Measurements from ENCODE around the gene AGPAT3.

The AGPAT3 gene

DNA sequence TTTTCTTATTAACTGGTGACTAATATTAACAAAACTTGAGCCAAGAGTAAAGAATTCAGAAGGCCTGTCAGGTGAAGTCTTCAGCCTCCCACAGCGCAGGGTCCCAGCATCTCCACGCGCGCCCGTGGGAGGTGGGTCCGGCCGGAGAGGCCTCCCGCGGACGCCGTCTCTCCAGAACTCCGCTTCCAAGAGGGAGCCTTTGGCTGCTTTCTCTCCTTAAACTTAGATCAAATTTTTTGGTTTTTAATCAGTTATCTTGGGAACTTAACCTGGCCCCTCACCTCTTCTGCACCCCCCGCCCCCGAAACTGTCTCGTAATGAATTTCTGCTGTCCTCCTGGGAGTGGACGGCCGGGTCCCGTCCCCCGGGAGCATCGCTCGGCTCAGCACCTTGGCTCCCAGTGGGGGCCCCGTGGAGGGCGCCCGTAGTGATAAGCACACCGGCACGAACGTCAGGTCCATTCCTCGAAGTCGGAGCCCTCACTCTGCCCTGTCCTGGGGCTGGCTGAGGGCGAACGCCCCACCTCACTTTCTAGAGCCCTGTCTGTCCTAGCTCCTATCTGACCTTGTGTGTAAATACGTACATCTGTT lies 117.6 kb downstream of the AGPAT3 start:
- no peak for DNase-seq

GRCh38 chr21:43983390-43983789 lies 118.4 kb downstream of the AGPAT3 start:
- no peak for DNase-seq

- no peak for DNase-seq
Measured at GRCh38 chr21:43983860-43984420, 118.9 kb downstream of the AGPAT3 start.

DNA sequence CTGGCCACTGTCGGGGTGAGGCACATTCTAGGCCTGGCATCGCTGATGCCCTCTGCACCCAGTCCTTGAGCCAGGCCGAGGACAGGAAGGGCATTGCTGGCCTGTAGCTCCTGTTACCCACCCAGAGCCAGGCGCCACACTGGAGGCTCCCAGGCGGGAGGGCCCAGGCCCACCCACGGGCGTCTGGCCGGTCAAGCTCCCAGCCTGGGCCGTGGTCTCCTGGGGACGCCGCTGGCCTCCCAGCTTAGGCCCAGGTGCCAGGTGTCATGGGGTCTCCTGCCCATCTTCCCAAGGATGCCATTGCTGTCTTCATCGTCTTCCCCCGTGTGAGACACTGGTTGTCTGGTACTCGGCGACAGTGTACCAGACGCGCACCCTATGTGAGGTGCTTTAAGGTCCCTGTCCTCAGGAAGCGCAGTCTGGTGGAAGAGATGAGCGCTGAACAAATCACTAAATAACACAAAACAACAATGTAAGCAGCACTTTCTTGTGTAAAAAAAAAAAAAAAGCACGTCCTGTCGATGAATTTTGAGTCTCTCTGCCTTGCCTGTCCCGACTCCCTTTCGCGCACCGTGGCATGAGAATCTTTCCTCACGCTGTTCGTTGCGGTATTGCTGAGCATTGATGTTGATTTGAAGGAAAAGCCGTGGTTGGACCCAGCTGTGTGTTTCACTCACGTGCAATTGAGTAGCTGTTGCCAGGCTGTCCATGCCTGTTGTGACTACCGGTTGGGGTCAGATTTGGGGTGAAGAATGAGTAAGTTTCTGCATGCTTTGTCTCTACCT lies 120.1 kb downstream of the AGPAT3 start:
- no peak for DNase-seq

DNA sequence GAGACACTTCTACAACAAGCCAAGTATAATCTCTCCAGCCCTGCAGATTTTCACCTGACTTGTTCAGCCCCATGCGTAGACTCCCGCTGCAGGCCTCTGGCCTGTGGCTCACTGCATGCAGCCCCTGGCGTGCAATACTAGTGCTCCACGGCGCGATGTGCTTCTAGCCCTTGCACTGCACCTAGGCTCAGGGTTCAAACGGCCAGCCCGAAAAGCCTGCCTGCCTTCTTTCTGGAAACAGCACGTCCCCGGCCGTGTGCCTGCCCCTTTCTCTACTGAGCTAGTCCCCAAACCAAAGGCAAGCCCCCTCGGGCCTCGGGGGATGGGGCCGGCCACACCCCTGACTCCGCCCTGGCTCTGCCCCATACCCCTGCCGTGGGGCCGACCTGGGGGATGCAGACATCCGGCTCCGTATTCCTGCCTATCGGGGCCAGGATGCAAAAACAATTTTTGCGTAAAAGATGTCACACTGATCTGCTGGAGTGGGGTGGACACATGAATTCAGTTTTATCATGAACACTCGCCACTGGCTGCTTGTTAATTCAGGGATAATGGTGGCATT lies 120.7 kb downstream of the AGPAT3 start:
- no peak for DNase-seq

GRCh38 chr21:43986544-43987451 lies 121.8 kb downstream of the AGPAT3 start:
- no peak for DNase-seq

- no peak for DNase-seq
Measured at GRCh38 chr21:43987509-43987908, 122.5 kb downstream of the AGPAT3 start.

DNA sequence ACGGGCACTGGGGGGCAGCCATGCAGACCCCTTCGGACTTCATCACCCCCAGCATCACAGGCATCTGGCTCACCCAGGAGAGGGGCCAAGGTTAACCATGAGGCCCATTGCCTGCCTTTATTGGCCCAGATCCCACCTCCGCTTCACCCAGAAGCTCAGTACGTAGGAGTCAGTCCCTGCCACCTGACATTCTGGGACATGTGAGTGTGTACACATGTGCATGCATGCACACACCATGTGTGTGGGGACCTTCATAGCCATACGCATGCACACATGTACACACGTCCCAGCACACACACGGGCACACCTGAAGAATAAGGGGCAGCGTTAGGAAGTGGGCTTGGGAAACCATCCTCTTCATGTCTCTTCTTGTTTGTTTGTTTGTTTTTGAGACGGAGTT lies 123.0 kb downstream of the AGPAT3 start:
- no peak for DNase-seq

GRCh38 chr21:43988506-43989230 lies 123.6 kb downstream of the AGPAT3 start:
- DNase-seq: no peak

DNA sequence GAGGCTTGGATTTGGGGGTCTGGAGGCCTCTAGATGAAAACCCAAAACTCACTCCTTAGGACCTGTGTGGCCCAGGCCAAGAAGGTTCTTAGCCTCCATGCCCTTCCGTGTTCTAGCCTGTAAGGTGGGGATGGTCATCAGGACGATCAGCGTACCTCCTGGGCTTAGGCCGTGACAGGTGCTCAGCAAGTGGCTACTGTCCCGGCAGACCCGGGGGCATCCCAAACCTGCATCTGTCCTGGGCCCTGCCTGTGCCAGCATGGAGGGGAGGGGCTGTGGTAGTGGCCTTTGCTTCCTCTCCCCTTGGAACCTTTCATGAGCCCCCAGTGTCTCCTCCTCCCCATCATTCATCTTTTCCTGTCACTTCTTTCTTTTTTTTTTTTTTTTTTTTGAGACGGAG lies 124.4 kb downstream of the AGPAT3 start:
- no peak for DNase-seq

DNA sequence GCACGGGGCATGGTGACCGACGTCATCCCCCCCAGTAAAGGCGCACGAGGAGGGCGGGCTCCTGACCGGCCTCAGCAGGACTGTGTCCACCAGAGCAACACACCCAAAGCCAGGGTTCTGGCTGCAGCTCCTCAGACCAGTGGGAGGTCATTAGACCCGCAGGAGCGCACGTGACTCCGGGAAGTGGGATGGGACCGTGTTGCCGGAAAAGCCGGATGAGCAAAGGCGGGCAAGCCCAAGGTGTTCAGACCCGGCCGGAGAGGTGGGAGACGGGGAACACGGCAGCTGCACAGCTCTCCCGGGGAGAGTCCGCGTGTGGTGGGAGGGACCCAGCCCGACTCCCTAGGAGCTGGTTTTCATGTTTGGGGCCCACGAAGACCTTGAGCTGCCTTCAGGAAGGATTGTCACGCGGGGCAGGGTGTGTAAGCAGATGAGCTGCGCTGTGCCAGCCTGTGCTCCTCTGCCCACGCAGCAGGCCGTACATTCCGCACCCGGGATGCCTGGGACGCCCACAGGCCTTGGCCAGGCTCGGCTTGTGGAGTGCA lies 126.5 kb downstream of the AGPAT3 start:
- no peak for DNase-seq

DNA sequence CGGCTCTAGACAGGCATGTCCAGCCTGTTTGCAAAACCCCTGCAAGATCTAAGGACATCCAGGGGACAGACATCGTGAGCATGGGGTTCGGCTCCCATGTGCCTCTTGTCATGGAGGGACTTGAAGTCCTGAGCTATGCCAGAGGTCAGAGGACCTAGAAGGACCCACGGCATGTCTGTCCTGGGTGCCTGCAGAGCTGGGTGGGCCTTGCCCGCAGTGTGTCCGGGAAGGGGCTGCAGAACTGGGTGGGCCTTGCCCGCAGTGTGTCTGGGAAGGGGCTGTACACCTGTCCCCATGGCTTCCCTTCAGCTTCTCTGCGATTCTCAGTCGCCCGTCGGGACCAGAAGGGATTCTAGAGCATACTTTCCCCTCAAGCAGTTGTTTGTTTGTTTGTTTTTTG lies 127.1 kb downstream of the AGPAT3 start:
- DNase-seq: no peak

GRCh38 chr21:43993420-43993934 lies 128.5 kb downstream of the AGPAT3 start:
- DNase-seq: no peak

DNA sequence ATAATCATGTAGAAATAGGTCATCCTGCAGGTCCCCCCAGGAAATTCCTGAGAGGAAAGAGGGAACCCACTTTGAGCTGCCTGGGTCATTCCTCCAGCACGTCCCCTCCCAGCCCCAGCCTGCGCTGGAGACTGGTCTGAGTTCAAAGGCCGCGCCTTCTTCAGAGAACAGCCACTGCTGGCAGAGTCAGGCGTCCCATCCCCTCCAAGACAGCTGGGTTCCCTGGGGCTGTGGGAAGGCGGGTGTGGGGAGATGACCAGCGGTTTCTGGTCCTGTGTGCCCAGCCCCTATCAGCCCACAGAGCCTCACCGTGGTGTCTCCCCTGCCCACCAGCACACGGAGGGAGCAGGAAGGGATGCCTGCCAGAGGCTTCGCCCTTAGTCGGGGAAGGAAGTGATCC lies 129.1 kb downstream of the AGPAT3 start:
- no peak for DNase-seq

DNA sequence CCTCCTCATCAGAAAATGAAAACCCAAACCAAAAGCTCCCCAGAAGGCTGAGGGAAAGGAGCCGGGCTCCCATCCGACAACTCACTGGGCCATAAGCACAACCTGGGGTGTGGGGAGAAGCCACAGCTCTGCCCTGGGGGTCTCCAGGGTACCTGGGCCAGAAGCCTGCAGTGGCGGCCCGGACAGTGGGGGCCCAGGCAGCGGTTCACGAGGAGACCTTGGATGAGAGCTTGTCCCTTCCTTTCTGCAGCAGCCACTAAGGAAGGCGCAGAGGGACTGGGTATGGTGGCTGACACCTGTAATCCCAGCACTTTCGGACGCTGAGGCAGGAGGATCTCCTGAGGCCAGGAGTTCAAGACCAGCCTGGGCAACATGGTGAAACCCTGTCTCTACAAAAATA lies 129.6 kb downstream of the AGPAT3 start:
- no peak for DNase-seq

GRCh38 chr21:43995521-43996105 lies 130.6 kb downstream of the AGPAT3 start:
- DNase-seq: no peak

DNA sequence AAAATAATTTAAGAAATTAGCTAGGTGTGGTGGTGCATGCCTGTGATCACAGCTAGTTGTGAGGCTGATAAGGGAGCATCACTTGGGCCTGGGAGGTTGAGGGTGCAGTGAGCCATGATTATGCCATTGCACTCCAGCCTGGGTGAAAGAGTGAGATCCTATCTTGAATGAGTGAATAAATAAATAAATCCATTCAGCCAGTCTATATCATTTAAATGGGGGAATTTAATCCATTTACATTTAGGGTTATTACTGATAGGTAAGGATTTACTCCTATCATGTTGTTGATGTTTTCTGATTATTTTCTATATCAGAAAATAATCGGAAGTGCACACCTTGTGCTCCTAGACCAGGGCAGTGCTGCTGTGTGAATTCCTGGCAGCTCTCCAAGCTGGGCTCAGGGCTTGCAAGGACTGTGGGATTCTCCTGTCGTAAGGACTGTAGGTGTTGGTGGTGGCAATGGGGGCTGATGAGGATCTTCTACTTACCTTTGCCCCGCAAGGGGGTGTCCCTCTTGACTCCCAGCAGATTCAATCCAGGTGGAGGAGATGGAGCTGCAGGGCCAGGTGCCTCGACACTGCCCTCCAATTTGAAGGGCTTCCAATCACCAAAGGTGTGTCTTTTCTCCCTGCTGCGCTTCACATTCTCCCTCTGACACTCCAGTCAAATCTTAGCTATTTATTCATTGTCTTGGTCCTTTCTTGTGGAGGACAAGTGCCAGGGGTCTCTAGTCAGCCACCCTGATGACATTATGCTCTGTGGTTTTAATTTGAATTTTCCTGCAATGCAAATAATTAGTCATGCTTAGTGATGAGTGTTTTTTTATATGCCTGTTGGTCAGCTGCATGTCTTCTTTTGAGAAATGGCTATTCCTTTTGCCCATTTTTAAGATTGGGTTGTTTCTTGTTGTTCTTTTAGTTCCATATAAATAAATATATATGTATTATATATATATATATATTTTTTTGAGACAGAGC lies 133.0 kb downstream of the AGPAT3 start:
- no peak for DNase-seq

DNA sequence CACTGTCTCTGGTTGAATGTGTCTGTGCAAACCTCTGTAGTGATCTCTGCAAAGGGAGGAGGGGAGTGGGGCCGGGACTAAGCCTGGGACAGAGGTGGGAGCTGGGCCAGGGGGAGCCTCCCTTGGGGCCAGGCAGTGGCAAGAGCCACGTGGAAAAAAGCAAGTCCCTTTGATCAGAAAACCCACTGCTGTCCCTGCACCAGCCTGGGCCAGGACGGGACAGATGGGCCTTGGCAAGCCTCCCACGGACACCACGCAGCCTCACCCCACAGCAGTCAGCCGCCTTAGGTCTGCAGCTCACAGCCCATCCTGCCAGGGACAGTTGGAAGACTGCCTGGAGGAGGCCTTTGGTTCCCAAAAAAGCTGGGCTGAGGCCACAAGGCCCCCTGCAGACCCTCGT lies 135.3 kb downstream of the AGPAT3 start:
- DNase-seq: no peak

- no peak for DNase-seq
Measured at GRCh38 chr21:44002511-44002910, 137.5 kb downstream of the AGPAT3 start.

DNA sequence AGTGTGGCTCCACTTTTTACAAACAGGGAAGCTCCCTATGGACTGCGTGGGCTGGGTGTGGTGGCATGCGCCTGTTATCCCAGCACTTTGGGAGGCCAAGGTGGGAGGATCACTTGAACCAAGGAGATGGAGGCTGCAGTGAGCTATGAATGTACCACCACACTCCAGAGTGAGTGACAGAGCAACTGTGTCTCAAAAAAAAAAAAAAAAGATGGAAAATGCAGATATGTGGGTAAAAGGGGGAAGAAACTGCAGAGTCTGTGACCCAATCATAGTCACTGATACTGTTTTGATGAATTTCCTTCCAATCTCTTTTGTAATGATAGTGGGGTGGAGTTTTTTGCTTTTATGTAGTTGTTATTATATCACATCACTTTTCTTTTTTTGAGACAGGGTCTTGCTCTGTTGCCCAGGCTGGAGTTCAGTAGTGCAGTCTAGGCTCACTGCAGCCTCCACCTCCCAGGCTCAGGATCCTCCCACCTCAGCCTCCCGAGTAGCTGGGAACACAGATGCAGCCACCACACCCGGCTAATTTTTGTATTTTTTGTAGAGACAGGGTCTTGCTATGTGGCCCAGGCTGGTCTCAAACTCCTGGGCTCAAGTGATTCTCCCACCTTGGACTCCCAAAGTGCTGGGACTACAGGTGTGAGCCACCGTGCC lies 138.4 kb downstream of the AGPAT3 start:
- no peak for DNase-seq
